Natural killer cell treated with Interleukin-12 subunit alpha and Interleukin-12 subunit beta and Interleukin-15 and Interleukin-18, amount 100 ng/mL, for 72 hours (primary cell): ENCODE measurements around the gene AP3S2. TPM values are rescaled to one million over a fixed set of nuclear protein-coding genes. Genes with fewer than 3 reads are reported as not detected.
"Not testable (repeated sequence)": the region's sequence is repeated elsewhere in the genome, so short reads cannot be mapped to it uniquely, and the experiment has no call there.

Source experiments
- ATAC-seq, 2 donors: fragments of 150-1000 bp; cut with Tn5 transposase in 1 of 2; sonication (Bioruptor Pico), chemical (Tn5 transposase) in 1 of 2; 2 replicates each; pipeline ENCODE4 v1.10.0; 2021
- DNase-seq: peaks from one replicate; pipeline ENCODE4 v3.0.0; 2022; ENCODE audit warnings: low spot score
- H3K27ac Mint-ChIP-seq, 2 donors: 1 replicate in 1 of 2; 2 replicates in 1 of 2; pipeline ENCODE4 v1.8.0; 2022; ENCODE audit warnings: mixed read lengths in 2 of 2, mild to moderate bottlenecking in 1 of 2, moderate library complexity in 1 of 2
- H3K27me3 Mint-ChIP-seq, 2 donors: 1 replicate in 1 of 2; 2 replicates in 1 of 2; pipeline ENCODE4 v1.8.0; 2022; ENCODE audit warnings: mixed read lengths in 2 of 2
- H3K36me3 Mint-ChIP-seq: one replicate; pipeline ENCODE4 v1.8.0; 2022; ENCODE audit warnings: mixed read lengths
- H3K4me1 Mint-ChIP-seq, 2 donors: 1 replicate in 1 of 2; 2 replicates in 1 of 2; pipeline ENCODE4 v1.8.0; 2022; ENCODE audit warnings: low read depth in 2 of 2, mixed read lengths in 2 of 2, mild to moderate bottlenecking in 1 of 2
- H3K4me3 Mint-ChIP-seq: one replicate; pipeline ENCODE4 v1.8.0; 2022; ENCODE audit warnings: mixed read lengths
- H3K9me3 Mint-ChIP-seq: 2 replicates; pipeline ENCODE4 v1.8.0; 2022; ENCODE audit warnings: mixed read lengths
- total RNA-seq, 2 donors: library from RNA; stranded (reverse); gene quantifications; one replicate each; pipeline ENCODE4 v1.2.3, GENCODE V29; 2022

Gene AP3S2
- total RNA-seq, 2 donors from 2014 or later, result 29.0 to 34.4 TPM

- Mint-ChIP-seq H3K9me3 (no peaks in the 10 kb centered on the region), H3K4me1 (peaks cover 7 to 17% of the 10 kb centered on the region in 2 donors), H3K36me3 (no peaks in the 10 kb centered on the region), H3K4me3 (no peak overlapping the region), H3K27ac (no peak overlapping the region), H3K27me3 (no peaks in the 10 kb centered on the region)
- ATAC-seq (no peak), DNase-seq (no peak)
These were observed 4.4 kb upstream of the AP3S2 start for GRCh38 chr15:89898146-89898545.

GRCh38 chr15:89893027-89893426, 767 bp downstream of the AP3S2 start:
- H3K9me3 Mint-ChIP-seq, result no peaks in the 10 kb centered on the region
- H3K4me3 Mint-ChIP-seq, result peak overlapping the region; percentile 100
- ATAC-seq, result no peak
- peaks cover 6% of the 10 kb centered on the region for H3K36me3 Mint-ChIP-seq
- DNase-seq, result no peak
- H3K4me1 Mint-ChIP-seq, result peaks cover 17 to 39% of the 10 kb centered on the region in 2 donors
- no peaks in the 10 kb centered on the region for H3K27me3 Mint-ChIP-seq
- H3K27ac Mint-ChIP-seq, result peak overlapping the region; percentile 98

GRCh38 chr15:89888214-89888804, 5.5 kb downstream of the AP3S2 start:
- Mint-ChIP-seq H3K9me3 (no peaks in the 10 kb centered on the region), H3K36me3 (peaks cover 6% of the 10 kb centered on the region), H3K27me3 (no peaks in the 10 kb centered on the region), H3K27ac (no peak overlapping the region), H3K4me3 (no peak overlapping the region), H3K4me1 (peaks cover 11 to 23% of the 10 kb centered on the region in 2 donors)
- DNase-seq (no peak), ATAC-seq (no peak)

GRCh38 chr15:89885611-89886010, 8.2 kb downstream of the AP3S2 start:
- Mint-ChIP-seq H3K9me3 (no peaks in the 10 kb centered on the region), H3K36me3 (peaks cover 12% of the 10 kb centered on the region), H3K4me3 (no peak overlapping the region), H3K27ac (no peak overlapping the region), H3K27me3 (no peaks in the 10 kb centered on the region), H3K4me1 (peaks cover 0 to 4% of the 10 kb centered on the region in 2 donors)
- ATAC-seq (no peak), DNase-seq (no peak)

- DNase-seq, H3K9me3 Mint-ChIP-seq, H3K4me3 Mint-ChIP-seq, ATAC-seq, H3K27ac Mint-ChIP-seq, H3K4me1 Mint-ChIP-seq, H3K27me3 Mint-ChIP-seq: not testable (repeated sequence)
- H3K36me3 Mint-ChIP-seq, result peaks cover 12% of the 10 kb centered on the region
These were observed 8.6 kb downstream of the AP3S2 start for GRCh38 chr15:89885179-89885578.

- Mint-ChIP-seq H3K9me3 (no peaks in the 10 kb centered on the region), H3K4me1 (no peaks in the 10 kb centered on the region), H3K27ac (no peak overlapping the region), H3K4me3 (no peak overlapping the region), H3K36me3 (peaks cover 11% of the 10 kb centered on the region), H3K27me3 (no peaks in the 10 kb centered on the region)
- DNase-seq, result no peak
- ATAC-seq, result no peak
These were observed 10.3 kb downstream of the AP3S2 start for GRCh38 chr15:89883518-89883917.

GRCh38 chr15:89880727-89881126, 13.1 kb downstream of the AP3S2 start:
- Mint-ChIP-seq H3K4me3 (no peak overlapping the region), H3K9me3 (no peaks in the 10 kb centered on the region), H3K4me1 (no peaks in the 10 kb centered on the region), H3K27ac (no peak overlapping the region), H3K36me3 (peaks cover 22% of the 10 kb centered on the region), H3K27me3 (no peaks in the 10 kb centered on the region)
- ATAC-seq, result no peak
- no peak for DNase-seq

GRCh38 chr15:89878323-89878722, 15.5 kb downstream of the AP3S2 start:
- DNase-seq (no peak), ATAC-seq (no peak)
- H3K4me3 Mint-ChIP-seq, result no peak overlapping the region
- H3K9me3 Mint-ChIP-seq, result no peaks in the 10 kb centered on the region
- no peak overlapping the region for H3K27ac Mint-ChIP-seq
- H3K4me1 Mint-ChIP-seq, result peaks cover 0 to 2% of the 10 kb centered on the region in 2 donors
- no peaks in the 10 kb centered on the region for H3K27me3 Mint-ChIP-seq
- H3K36me3 Mint-ChIP-seq, result peaks cover 28% of the 10 kb centered on the region

- peaks cover 0 to 2% of the 10 kb centered on the region in 2 donors for H3K4me1 Mint-ChIP-seq
- H3K36me3 Mint-ChIP-seq, result peaks cover 28% of the 10 kb centered on the region
- H3K4me3 Mint-ChIP-seq, result no peak overlapping the region
- DNase-seq (no peak), ATAC-seq (no peak)
- no peaks in the 10 kb centered on the region for H3K27me3 Mint-ChIP-seq
- no peak overlapping the region for H3K27ac Mint-ChIP-seq
- H3K9me3 Mint-ChIP-seq, result no peaks in the 10 kb centered on the region
These were observed 16.7 kb downstream of the AP3S2 start for GRCh38 chr15:89877083-89877425.

GRCh38 chr15:89876396-89877082, 17.3 kb downstream of the AP3S2 start:
- ATAC-seq, result no peak
- Mint-ChIP-seq H3K27ac (no peak overlapping the region), H3K4me1 (peaks cover 0 to 2% of the 10 kb centered on the region in 2 donors), H3K4me3 (no peak overlapping the region), H3K36me3 (peaks cover 28% of the 10 kb centered on the region), H3K27me3 (no peaks in the 10 kb centered on the region), H3K9me3 (no peaks in the 10 kb centered on the region)
- DNase-seq, result no peak

GRCh38 chr15:89875741-89876140, 18.1 kb downstream of the AP3S2 start:
- peaks cover 0 to 2% of the 10 kb centered on the region in 2 donors for H3K4me1 Mint-ChIP-seq
- no peak for ATAC-seq
- H3K27me3 Mint-ChIP-seq, result no peaks in the 10 kb centered on the region
- no peak overlapping the region for H3K4me3 Mint-ChIP-seq
- H3K27ac Mint-ChIP-seq, result no peak overlapping the region
- no peaks in the 10 kb centered on the region for H3K9me3 Mint-ChIP-seq
- no peak for DNase-seq
- peaks cover 23% of the 10 kb centered on the region for H3K36me3 Mint-ChIP-seq

- no peaks in the 10 kb centered on the region for H3K27me3 Mint-ChIP-seq
- DNase-seq, result peak; percentile 82
- H3K4me1 Mint-ChIP-seq, result peaks cover 0 to 2% of the 10 kb centered on the region in 2 donors
- no peak overlapping the region for H3K4me3 Mint-ChIP-seq
- H3K36me3 Mint-ChIP-seq, result peaks cover 27% of the 10 kb centered on the region
- ATAC-seq, result peak; percentile 88 to 94
- no peaks in the 10 kb centered on the region for H3K9me3 Mint-ChIP-seq
- no peak overlapping the region for H3K27ac Mint-ChIP-seq
These were observed 18.7 kb downstream of the AP3S2 start for GRCh38 chr15:89874926-89875564.

GRCh38 chr15:89870688-89871288, 23.0 kb downstream of the AP3S2 start:
- ATAC-seq, result no peak
- H3K4me1 Mint-ChIP-seq, result peaks cover 0 to 4% of the 10 kb centered on the region in 2 donors
- peaks cover 12% of the 10 kb centered on the region for H3K36me3 Mint-ChIP-seq
- H3K27ac Mint-ChIP-seq, result no peak overlapping the region
- H3K9me3 Mint-ChIP-seq, result no peaks in the 10 kb centered on the region
- no peaks in the 10 kb centered on the region for H3K27me3 Mint-ChIP-seq
- H3K4me3 Mint-ChIP-seq, result no peak overlapping the region
- no peak for DNase-seq

- no peaks in the 10 kb centered on the region for H3K27me3 Mint-ChIP-seq
- H3K4me3 Mint-ChIP-seq, result no peak overlapping the region
- H3K27ac Mint-ChIP-seq, result no peak overlapping the region
- H3K4me1 Mint-ChIP-seq, result peaks cover 0 to 2% of the 10 kb centered on the region in 2 donors
- ATAC-seq (no peak), DNase-seq (no peak)
- peaks cover 6% of the 10 kb centered on the region for H3K36me3 Mint-ChIP-seq
- H3K9me3 Mint-ChIP-seq, result no peaks in the 10 kb centered on the region
These were observed 23.8 kb downstream of the AP3S2 start for GRCh38 chr15:89870006-89870405.
